SK-N-SH treated with all-trans-retinoic acid at 6 μM for 48 hours (cell line): Measurements from ENCODE around the gene ZNF511.
A peak's percentile ranks its signal among the peaks of the same experiment; 100 is the strongest.

Source experiments
- ATAC-seq: fragments of 200-7000 bp; cut with Tn5 transposase; 3 replicates; pipeline ENCODE4 v1.9.1; 2020; ENCODE audit warnings: mild to moderate bottlenecking, moderate library complexity
- ARNTL ChIP-seq: fragments of 450-650 bp; formaldehyde crosslinking; IDR thresholded peaks from 2 replicates; pipeline ENCODE4 v1.5.0; 2020; ENCODE audit warnings: low read depth, mild to moderate bottlenecking, moderate library complexity, borderline replicate concordance
- BACH2 ChIP-seq: fragments of 250-450 bp; sonication (Bioruptor Pico); IDR thresholded peaks from 2 replicates; pipeline ENCODE4 v1.9.0; 2021; ENCODE audit warnings: mild to moderate bottlenecking, borderline replicate concordance
- CREB5 ChIP-seq: fragments of 250-450 bp; sonication (Bioruptor Pico); IDR thresholded peaks from 2 replicates; pipeline ENCODE4 v1.5.1; 2020; ENCODE audit warnings: low read depth, mild to moderate bottlenecking, moderate library complexity
- CSDC2 ChIP-seq: fragments of 250-450 bp; sonication (Bioruptor Pico); IDR thresholded peaks from 2 replicates; pipeline ENCODE4 v1.5.0; 2020; ENCODE audit warnings: mild to moderate bottlenecking, moderate library complexity
- CSRNP3 ChIP-seq: fragments of 250-450 bp; sonication (Bioruptor Pico); IDR thresholded peaks from 2 replicates; pipeline ENCODE4 v1.5.1; 2021; ENCODE audit warnings: mild to moderate bottlenecking, moderate library complexity
- ESRRG ChIP-seq: fragments of 250-450 bp; sonication (Bioruptor Pico); IDR thresholded peaks from 2 replicates; pipeline ENCODE4 v1.6.1; 2021; ENCODE audit warnings: mild to moderate bottlenecking
- GLIS3 ChIP-seq: fragments of 250-450 bp; sonication (Bioruptor Pico); IDR thresholded peaks from 2 replicates; pipeline ENCODE4 v1.5.0; 2020; ENCODE audit warnings: mild to moderate bottlenecking, moderate library complexity
- ISL1 ChIP-seq: fragments of 250-450 bp; sonication (Bioruptor Pico); IDR thresholded peaks from 2 replicates; pipeline ENCODE4 v2.1.2; 2022; ENCODE audit warnings: mild to moderate bottlenecking, moderate library complexity
- OSR1 ChIP-seq: fragments of 250-450 bp; sonication (Bioruptor Pico); IDR thresholded peaks from 2 replicates; pipeline ENCODE4 v1.8.0; 2022; ENCODE audit warnings: moderate library complexity, mild to moderate bottlenecking, inconsistent platforms
- PATZ1 ChIP-seq: fragments of 250-450 bp; sonication (Bioruptor Pico); IDR thresholded peaks from 2 replicates; pipeline ENCODE4 v1.8.0; 2020; ENCODE audit warnings: mild to moderate bottlenecking, moderate library complexity, borderline replicate concordance
- POU6F1 ChIP-seq: fragments of 250-450 bp; sonication (Bioruptor Pico); IDR thresholded peaks from 2 replicates; pipeline ENCODE4 v1.8.0; 2021; ENCODE audit warnings: low read depth, mild to moderate bottlenecking, moderate library complexity, borderline replicate concordance
- PPARA ChIP-seq: fragments of 250-450 bp; sonication (Bioruptor Pico); IDR thresholded peaks from 2 replicates; pipeline ENCODE4 v1.5.0; 2020; ENCODE audit warnings: mild to moderate bottlenecking, borderline replicate concordance
- RARB ChIP-seq: fragments of 250-450 bp; sonication (Bioruptor Pico); IDR thresholded peaks from 2 replicates; pipeline ENCODE4 v1.8.0; 2021; ENCODE audit warnings: mild to moderate bottlenecking, moderate library complexity
- SNAI2 ChIP-seq: fragments of 250-450 bp; sonication (Bioruptor Pico); IDR thresholded peaks from 2 replicates; pipeline ENCODE4 v1.5.0; 2020; ENCODE audit warnings: mild to moderate bottlenecking, moderate library complexity
- TCF4 ChIP-seq: fragments of 250-450 bp; sonication (Bioruptor Pico); IDR thresholded peaks from 2 replicates; pipeline ENCODE4 v1.8.0; 2021; ENCODE audit warnings: mild to moderate bottlenecking, moderate library complexity, borderline replicate concordance
- TOX ChIP-seq: fragments of 250-450 bp; sonication (Bioruptor Pico); IDR thresholded peaks from 2 replicates; pipeline ENCODE4 v1.8.0; 2021; ENCODE audit warnings: mild to moderate bottlenecking, moderate library complexity, borderline replicate concordance
- ZC3H10 ChIP-seq: fragments of 250-450 bp; sonication (Bioruptor Pico); IDR thresholded peaks from 2 replicates; pipeline ENCODE4 v1.5.1; 2021; ENCODE audit warnings: mild to moderate bottlenecking, moderate library complexity
- ZFP3 ChIP-seq: fragments of 250-450 bp; sonication (Bioruptor Pico); IDR thresholded peaks from 2 replicates; pipeline ENCODE4 v1.5.0; 2020; ENCODE audit warnings: mild to moderate bottlenecking, moderate library complexity
- ZFP30 ChIP-seq: fragments of 450-650 bp; formaldehyde crosslinking; IDR thresholded peaks from 2 replicates; pipeline ENCODE4 v1.5.0; 2022; ENCODE audit warnings: mild to moderate bottlenecking, moderate library complexity
- ZNF565 ChIP-seq: fragments of 450-650 bp; formaldehyde crosslinking; conservative IDR thresholded peaks from 2 replicates; pipeline ENCODE4 v1.5.0; 2020; ENCODE audit warnings: low read depth, mild to moderate bottlenecking, moderate library complexity
- ZNF70 ChIP-seq: fragments of 450-650 bp; formaldehyde crosslinking; IDR thresholded peaks from 2 replicates; pipeline ENCODE4 v1.5.0; 2020; ENCODE audit warnings: mild to moderate bottlenecking, moderate library complexity
- ZNF8 ChIP-seq: fragments of 450-650 bp; formaldehyde crosslinking; IDR thresholded peaks from 2 replicates; pipeline ENCODE4 v1.5.0; 2020; ENCODE audit warnings: mild to moderate bottlenecking, moderate library complexity

Gene ZNF511

GRCh38 chr10:133324857-133325260, 16.1 kb downstream of the ZNF511 start:
- TF ChIP-seq ZNF70 (CRISPR knock-in tag): no peak
- TF ChIP-seq ESRRG (CRISPR knock-in tag): no peak
- no peak for TF ChIP-seq ZNF8 (CRISPR knock-in tag)
- TF ChIP-seq, all 23 proteins: peak for 0
- peak; percentile 26 for ATAC-seq

GRCh38 chr10:133325440-133326222, 16.9 kb downstream of the ZNF511 start:
- no peak for TF ChIP-seq ZNF8 (CRISPR knock-in tag)
- no peak for TF ChIP-seq TCF4 (CRISPR knock-in tag)
- no peak for TF ChIP-seq ZNF70 (CRISPR knock-in tag)
- no peak for TF ChIP-seq ARNTL (CRISPR knock-in tag)
- TF ChIP-seq ZNF565: no peak
- no peak for TF ChIP-seq ZFP30 (CRISPR knock-in tag)
- no peak for TF ChIP-seq ZFP3 (CRISPR knock-in tag)
- TF ChIP-seq CSRNP3: no peak
- no peak for TF ChIP-seq RARB
- no peak for TF ChIP-seq ZC3H10 (CRISPR knock-in tag)
- TF ChIP-seq PPARA (CRISPR knock-in tag): no peak
- no peak for TF ChIP-seq TOX (CRISPR knock-in tag)
- TF ChIP-seq OSR1 (CRISPR knock-in tag): no peak
- no peak for TF ChIP-seq CREB5
- no peak for TF ChIP-seq POU6F1
- TF ChIP-seq GLIS3 (CRISPR knock-in tag): no peak
- no peak for TF ChIP-seq BACH2 (CRISPR knock-in tag)
- peak; percentile 32 for ATAC-seq

GRCh38 chr10:133326223-133326551, 17.5 kb downstream of the ZNF511 start:
- TF ChIP-seq SNAI2 (CRISPR knock-in tag) (no peak), ZFP30 (CRISPR knock-in tag) (no peak), ARNTL (CRISPR knock-in tag) (no peak), ZFP3 (CRISPR knock-in tag) (no peak), CSDC2 (no peak)
- ATAC-seq: no peak

- ATAC-seq: peak; percentile 4
- TF ChIP-seq ISL1 (CRISPR knock-in tag) (no peak), ZC3H10 (CRISPR knock-in tag) (no peak), SNAI2 (CRISPR knock-in tag) (no peak), RARB (no peak), ZFP3 (CRISPR knock-in tag) (no peak), ESRRG (CRISPR knock-in tag) (no peak), CSDC2 (no peak), CSRNP3 (no peak), ZNF565 (no peak), BACH2 (CRISPR knock-in tag) (no peak), ARNTL (CRISPR knock-in tag) (no peak), ZNF8 (CRISPR knock-in tag) (no peak), CREB5 (no peak), GLIS3 (CRISPR knock-in tag) (no peak), PATZ1 (CRISPR knock-in tag) (no peak)
Observed at GRCh38 chr10:133326745-133327650, 18.3 kb downstream of the ZNF511 start.
